Ishikawa (cell line): ENCODE data around the gene OR6B3.

Experiments used
- CEBPB ChIP-seq: IDR thresholded peaks from 2 replicates; pipeline ENCODE4 v1.6.1; 2012
- CREB1 ChIP-seq: IDR thresholded peaks from 2 replicates; pipeline ENCODE4 v1.6.1; 2012; ENCODE audit warnings: low read depth
- EGR1 ChIP-seq: IDR thresholded peaks from 2 replicates; pipeline ENCODE4 v1.6.1; 2012
- EP300 ChIP-seq: IDR thresholded peaks from 2 replicates; pipeline ENCODE4 v1.6.1; 2012; ENCODE audit warnings: borderline replicate concordance
- FOXM1 ChIP-seq: IDR thresholded peaks from 2 replicates; pipeline ENCODE4 v1.6.1; 2012; ENCODE audit warnings: low read depth, borderline replicate concordance
- NFIC ChIP-seq: IDR thresholded peaks from 2 replicates; pipeline ENCODE4 v1.6.1; 2012
- RAD21 ChIP-seq: IDR thresholded peaks from 2 replicates; pipeline ENCODE4 v1.6.1; 2012; ENCODE audit warnings: low read depth
- REST ChIP-seq: IDR thresholded peaks from 2 replicates; pipeline ENCODE4 v1.6.1; 2012; ENCODE audit warnings: low read depth, mild to moderate bottlenecking
- TAF1 ChIP-seq: IDR thresholded peaks from 2 replicates; pipeline ENCODE4 v1.6.1; 2012; ENCODE audit warnings: low read depth, mild to moderate bottlenecking
- TCF12 ChIP-seq: IDR thresholded peaks from 2 replicates; pipeline ENCODE4 v1.6.1; 2012; ENCODE audit warnings: low read depth
- TEAD4 ChIP-seq: IDR thresholded peaks from 2 replicates; pipeline ENCODE4 v1.6.1; 2012
- USF1 ChIP-seq: IDR thresholded peaks from 2 replicates; pipeline ENCODE4 v1.6.1; 2012
- YY1 ChIP-seq: IDR thresholded peaks from 2 replicates; pipeline ENCODE4 v1.6.1; 2012; ENCODE audit warnings: low read depth
- ZBTB7A ChIP-seq: IDR thresholded peaks from 2 replicates; pipeline ENCODE4 v1.6.1; 2012; ENCODE audit warnings: low read depth
- TF ChIP-seq, protein P1 (sequence below): IDR thresholded peaks from 2 replicates; pipeline ENCODE4 v1.6.1; 2012

OR6B3 gene

DNA sequence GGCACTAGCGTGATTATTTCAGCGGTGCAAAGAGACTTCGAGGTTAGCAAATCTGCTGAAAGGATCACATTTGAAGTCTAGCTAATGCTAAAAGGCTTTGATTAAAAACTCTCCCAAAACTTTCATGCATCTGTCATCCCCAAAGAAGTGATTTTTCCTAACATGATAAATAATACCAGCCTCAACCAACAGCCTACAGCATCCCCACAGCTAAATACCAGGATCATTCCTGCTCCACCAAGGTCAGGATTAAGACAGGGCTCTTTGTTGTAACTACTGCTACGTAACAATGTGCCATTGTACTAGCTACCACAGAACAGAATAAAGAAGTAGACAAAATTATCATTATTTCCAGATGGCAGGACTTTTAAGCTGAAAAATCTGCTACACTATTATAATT lies 1.6 kb downstream of the OR6B3 start:
- no peak for TF ChIP-seq REST
- TF ChIP-seq TCF12: no peak
- TF ChIP-seq, protein P1, sequence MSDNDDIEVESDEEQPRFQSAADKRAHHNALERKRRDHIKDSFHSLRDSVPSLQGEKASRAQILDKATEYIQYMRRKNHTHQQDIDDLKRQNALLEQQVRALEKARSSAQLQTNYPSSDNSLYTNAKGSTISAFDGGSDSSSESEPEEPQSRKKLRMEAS: no peak
- no peak for TF ChIP-seq CREB1
- TF ChIP-seq TEAD4: no peak

DNA sequence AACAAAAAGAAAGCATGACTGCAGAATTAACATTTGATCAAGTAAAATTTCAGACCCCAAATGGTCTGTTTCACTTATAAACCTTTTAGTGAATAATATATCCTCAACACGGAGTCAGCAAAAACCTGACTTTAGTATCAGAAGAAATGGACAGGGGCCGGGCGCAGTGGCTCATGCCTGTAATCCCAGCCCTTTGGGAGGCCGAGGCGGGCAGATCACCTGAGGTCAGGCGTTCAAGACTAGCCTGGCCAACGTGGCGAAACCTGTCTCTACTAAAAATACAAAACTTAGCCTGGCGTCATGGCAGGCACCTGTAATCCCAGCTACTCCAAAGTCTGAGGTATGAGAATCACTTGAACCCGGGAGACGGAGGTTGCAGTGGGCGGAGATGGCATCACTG lies 3.0 kb downstream of the OR6B3 start:
- TF ChIP-seq EP300: no peak
- no peak for TF ChIP-seq NFIC
- TF ChIP-seq YY1: no peak
- no peak for TF ChIP-seq TEAD4

GRCh38 chr2:240048237-240048636 lies 5.1 kb downstream of the OR6B3 start:
- TF ChIP-seq CEBPB: no peak
- TF ChIP-seq EGR1: no peak
- TF ChIP-seq TCF12: no peak
- no peak for TF ChIP-seq TAF1
- no peak for TF ChIP-seq EP300
- no peak for TF ChIP-seq FOXM1
- TF ChIP-seq USF1: no peak
- no peak for TF ChIP-seq NFIC
- TF ChIP-seq CREB1: no peak

GRCh38 chr2:240045098-240045497 lies 8.2 kb downstream of the OR6B3 start:
- TF ChIP-seq FOXM1 (no peak), USF1 (no peak), TAF1 (no peak), ZBTB7A (no peak), CEBPB (no peak), TCF12 (no peak), NFIC (no peak), EP300 (no peak), RAD21 (no peak), EGR1 (no peak), TEAD4 (no peak), CREB1 (no peak), REST (no peak), YY1 (no peak)
- TF ChIP-seq, protein P1: no peak

DNA sequence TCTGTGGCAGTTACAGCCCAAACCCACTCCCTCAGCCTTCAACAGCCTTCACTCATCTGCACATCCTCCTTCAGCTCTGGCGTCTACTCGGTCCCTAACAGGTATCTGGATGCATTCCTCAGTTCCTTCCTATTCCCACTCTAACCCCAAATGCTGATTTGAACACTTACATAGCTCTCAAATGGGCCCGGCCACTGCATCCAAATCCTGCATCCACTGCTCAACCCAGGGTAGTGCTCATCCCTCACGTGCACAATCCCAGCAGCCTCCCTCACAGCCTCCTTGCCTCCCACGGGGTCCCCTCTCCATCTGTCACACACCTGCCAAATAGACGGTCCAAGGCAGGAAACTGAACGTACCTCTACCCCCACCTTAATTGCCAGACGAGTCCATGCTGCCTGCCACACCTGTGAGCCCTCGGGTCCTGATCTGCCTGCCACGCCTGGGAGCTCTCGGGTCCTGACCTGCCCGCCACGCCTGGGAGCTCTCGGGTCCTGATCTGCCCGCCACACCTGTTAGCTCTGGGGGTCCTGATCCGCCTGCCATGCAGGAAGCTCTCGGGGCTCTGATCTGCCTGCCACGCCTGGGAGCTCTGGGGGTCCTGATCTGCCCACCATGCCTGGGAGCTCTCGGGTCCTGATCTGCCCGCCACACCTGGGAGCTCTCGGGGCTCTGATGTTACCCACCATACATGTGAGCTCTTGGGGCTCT lies 9.9 kb downstream of the OR6B3 start:
- TF ChIP-seq TCF12 (no peak), REST (no peak), FOXM1 (no peak), YY1 (no peak), CEBPB (no peak)
- TF ChIP-seq, protein P1: no peak
